Posterior cingulate gyrus (tissue), 11 donors: Measurements from ENCODE around the gene SEMA6A.

ENCODE experiments used
- DNase-seq, 10 donors: peaks; one replicate each; pipeline versions ENCODE4 v3.0.0 to v3.0.0-alpha.2; 2020 to 2021; ENCODE audit warnings: mixed read lengths in 3 of 10
- intact Hi-C: fragments of 100-400 bp; cut with DNase I; formaldehyde crosslinking; loops from one replicate; pipeline ENCODE4 v1.15.1; 2023

Gene SEMA6A

GRCh38 chr5:116475338-116475737 is 99.3 kb downstream of the SEMA6A start:
- intact Hi-C loops: no loop called here
- DNase-seq: no peak

DNA sequence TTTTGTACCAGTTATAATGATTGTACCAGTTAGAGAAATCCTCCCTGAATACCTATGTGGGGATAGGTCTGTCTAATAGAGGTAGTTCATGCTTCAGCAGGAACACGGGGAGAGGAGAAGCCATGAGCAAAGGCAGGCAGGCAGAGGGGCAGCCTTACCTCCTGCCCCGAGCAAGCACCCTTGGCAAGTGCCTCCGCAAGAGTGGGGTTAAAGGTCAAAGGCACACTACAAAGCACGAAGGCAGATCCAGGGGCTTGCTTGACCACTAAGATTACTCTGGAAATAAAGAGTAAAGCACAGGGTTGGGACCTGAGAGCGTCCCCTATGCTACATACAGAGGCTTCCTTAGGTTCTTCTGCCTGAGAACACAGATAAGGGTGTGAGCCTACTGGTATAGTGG is 100.9 kb downstream of the SEMA6A start:
- DNase-seq: no peak
- intact Hi-C loops: no loop called here

- no peak for DNase-seq
- intact Hi-C loops: no loop called here
Observed at GRCh38 chr5:116472274-116472673, 102.3 kb downstream of the SEMA6A start.

DNA sequence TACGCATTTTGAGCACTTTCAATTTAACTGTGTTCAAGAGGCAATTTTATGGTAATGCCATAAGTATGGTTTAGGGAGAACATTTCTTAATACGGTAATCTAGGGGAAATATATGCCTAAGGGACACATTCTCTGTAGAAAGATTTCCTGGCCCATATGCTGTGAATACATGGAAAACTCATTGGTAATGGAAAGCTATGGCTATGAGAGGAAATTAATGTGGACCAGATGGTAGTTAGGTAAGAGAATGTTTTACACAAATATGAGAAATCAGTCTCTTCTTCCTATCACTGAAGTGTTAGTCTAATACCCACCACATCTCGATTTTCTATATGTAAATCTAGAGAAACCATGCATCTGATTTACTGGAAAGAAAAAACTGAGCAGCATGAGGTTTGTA is 105.0 kb downstream of the SEMA6A start:
- DNase-seq: no peak
- intact Hi-C loops: no loop called here

GRCh38 chr5:116468583-116468982 is 106.0 kb downstream of the SEMA6A start:
- no peak for DNase-seq
- intact Hi-C loops: no loop called here

DNA sequence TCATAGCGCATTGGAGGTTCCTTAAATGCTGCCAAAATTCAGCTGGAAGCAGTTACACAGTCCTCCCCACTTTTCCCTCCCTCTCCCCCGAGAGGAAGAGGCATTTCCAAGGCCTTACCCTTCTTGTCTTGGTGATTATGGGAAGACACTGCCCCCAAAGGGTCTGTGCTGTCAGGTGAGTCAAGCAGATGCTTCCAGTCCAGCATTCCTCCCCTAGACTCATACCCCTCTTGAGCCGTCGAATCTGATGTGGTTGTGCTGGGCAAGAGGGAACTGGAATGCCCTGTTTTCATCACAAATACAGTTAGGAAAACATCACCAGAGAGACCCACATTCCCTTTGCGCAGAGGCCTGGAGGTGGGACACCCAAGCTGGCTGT is 107.2 kb downstream of the SEMA6A start:
- DNase-seq: no peak
- intact Hi-C loops: no loop called here

DNA sequence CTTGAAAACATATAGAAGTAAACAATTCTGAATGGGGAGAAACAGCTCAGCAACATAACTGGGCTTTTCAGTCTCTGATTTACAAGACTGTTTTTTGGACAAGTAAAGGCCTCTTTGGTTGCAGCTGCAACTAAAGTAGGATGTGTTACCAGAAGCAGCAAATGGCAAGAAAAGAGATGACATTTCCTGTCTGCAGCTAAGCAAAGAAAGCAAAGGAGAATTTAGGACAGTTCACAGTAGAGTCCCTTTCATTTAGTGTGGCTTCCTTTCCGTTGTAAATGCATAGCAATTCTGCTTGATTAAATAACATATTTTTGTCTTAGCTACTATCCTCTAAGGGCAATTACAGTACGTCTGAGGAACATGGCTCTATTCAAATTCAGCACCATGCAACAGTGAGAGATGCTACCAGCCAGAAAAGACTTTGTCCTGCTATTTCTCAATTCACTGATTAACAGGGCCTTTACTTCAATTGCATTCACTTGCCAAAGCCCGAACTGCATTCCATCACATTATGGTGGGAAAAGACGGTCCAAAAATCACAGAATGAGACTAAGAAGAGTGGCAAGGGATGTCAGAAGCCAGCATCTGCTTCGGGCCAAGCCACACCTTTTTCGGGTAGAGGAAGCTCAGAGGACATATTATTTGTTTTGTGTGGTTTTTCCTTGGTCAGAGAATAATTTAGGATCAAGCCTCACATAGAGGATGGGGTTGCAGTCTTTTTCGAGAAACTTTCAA is 107.7 kb downstream of the SEMA6A start:
- intact Hi-C loops: no loop called here
- no peak for DNase-seq

DNA sequence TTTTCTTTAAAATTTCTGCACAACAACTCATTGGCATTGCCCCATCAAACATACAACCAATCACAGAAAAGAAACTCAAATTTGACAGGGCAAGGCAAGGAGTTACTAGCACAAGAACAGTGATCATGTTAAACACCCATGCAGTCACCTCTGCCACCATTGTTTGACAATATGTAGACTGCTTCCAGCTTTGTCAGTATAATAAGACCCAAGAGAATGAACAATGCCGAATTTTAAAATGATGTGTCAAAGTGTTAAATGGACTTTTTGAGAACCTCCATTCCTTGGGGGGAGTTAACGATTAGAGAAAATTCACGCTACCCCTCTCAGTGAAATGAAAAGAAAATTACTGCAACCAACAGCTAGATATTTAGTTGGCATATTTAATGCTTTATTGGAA is 109.2 kb downstream of the SEMA6A start:
- intact Hi-C loops: no loop called here
- no peak for DNase-seq

GRCh38 chr5:116464144-116464708 is 110.4 kb downstream of the SEMA6A start:
- DNase-seq: no peak
- intact Hi-C loops: no loop called here

- intact Hi-C loops: no loop called here
- no peak for DNase-seq
Observed at GRCh38 chr5:116462500-116462899, 112.1 kb downstream of the SEMA6A start.

DNA sequence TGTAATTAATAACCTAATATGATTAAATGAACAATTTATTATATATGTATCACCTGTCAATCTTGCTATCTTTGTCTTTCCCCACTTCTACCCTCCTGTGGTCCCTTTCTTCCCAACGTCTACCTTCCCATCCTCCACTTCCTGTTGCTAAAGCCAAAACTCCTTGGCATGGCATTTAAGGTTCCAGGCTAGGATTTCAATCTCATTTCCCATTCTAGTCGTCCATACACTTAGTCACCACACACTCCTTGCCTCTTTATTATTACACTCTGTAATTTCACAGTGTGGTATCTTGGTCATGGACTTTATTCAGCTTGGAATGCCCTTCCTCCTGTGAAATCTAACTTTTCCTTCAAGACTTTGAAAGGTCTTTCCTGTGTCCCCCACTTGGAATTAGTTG is 115.3 kb downstream of the SEMA6A start:
- intact Hi-C loops: loop anchor here (10.0 kb wide), 1 partner anchor 94 kb away; no protein-coding TSS in a partner anchor
- no peak for DNase-seq

DNA sequence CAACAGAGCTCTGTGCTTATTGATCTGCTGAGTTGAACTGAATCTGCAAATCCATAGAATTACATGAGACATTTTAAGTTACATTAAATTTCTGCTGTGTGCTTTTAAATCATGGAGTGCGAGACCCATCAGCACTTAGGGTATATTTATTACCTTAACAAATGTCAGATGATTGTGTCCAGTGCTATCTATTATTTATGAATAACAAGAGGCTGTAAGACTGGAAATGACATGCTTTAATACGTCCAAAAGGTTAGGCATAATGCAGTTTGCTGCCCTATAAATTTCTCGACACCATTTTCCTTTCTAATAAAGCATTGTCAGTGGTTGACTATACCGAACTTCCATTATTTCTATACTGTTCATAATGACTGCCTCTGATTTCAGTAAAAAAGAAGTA is 117.6 kb downstream of the SEMA6A start:
- intact Hi-C loops: loop anchor here (10.0 kb wide), 1 partner anchor 92 kb away; no protein-coding TSS in a partner anchor
- no peak for DNase-seq

- intact Hi-C loops: loop anchor here (10.0 kb wide), 1 partner anchor 91 kb away; no protein-coding TSS in a partner anchor
- DNase-seq: no peak
Observed at GRCh38 chr5:116456036-116456435, 118.6 kb downstream of the SEMA6A start.

- DNase-seq: no peak
- intact Hi-C loops: loop anchor here (10.0 kb wide), 1 partner anchor 90 kb away; no protein-coding TSS in a partner anchor
Observed at GRCh38 chr5:116455061-116455460, 119.6 kb downstream of the SEMA6A start.

GRCh38 chr5:116454417-116454927 is 120.2 kb downstream of the SEMA6A start:
- no peak for DNase-seq
- intact Hi-C loops: loop anchor here (10.0 kb wide), 1 partner anchor 90 kb away; no protein-coding TSS in a partner anchor

- DNase-seq: no peak
- intact Hi-C loops: loop anchor here (10.0 kb wide), 1 partner anchor 89 kb away; no protein-coding TSS in a partner anchor
Observed at GRCh38 chr5:116453988-116454411, 120.6 kb downstream of the SEMA6A start.

GRCh38 chr5:116452774-116453368 is 121.8 kb downstream of the SEMA6A start:
- intact Hi-C loops: loop anchor here (10.0 kb wide), 1 partner anchor 88 kb away; no protein-coding TSS in a partner anchor
- DNase-seq: no peak

- intact Hi-C loops: loop anchor here (10.0 kb wide), 1 partner anchor 87 kb away; no protein-coding TSS in a partner anchor
- DNase-seq: no peak
Observed at GRCh38 chr5:116451905-116452450, 122.6 kb downstream of the SEMA6A start.

- no peak for DNase-seq
- intact Hi-C loops: loop anchor here (10.0 kb wide), 1 partner anchor 86 kb away; no protein-coding TSS in a partner anchor
Observed at GRCh38 chr5:116451066-116451465, 123.6 kb downstream of the SEMA6A start.

DNA sequence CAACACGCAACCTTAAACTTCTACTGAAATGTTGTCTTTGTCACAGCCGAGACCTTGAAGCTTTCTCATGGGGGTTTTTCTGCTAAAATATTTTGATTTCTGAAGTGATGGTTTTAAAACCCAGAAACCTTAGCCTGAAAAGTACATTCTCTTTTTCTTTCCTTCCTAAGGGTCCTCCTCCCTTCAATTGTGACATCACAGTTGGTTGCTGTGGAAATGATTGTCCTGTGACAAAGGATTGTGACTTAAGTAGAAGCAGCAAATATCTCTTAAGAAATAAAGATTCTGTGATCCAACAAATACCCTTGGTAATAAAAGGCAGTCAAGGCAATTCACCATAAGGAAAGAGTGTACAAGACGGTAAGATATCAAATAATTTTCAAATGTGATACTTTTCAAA is 125.2 kb downstream of the SEMA6A start:
- no peak for DNase-seq
- intact Hi-C loops: no loop called here

DNA sequence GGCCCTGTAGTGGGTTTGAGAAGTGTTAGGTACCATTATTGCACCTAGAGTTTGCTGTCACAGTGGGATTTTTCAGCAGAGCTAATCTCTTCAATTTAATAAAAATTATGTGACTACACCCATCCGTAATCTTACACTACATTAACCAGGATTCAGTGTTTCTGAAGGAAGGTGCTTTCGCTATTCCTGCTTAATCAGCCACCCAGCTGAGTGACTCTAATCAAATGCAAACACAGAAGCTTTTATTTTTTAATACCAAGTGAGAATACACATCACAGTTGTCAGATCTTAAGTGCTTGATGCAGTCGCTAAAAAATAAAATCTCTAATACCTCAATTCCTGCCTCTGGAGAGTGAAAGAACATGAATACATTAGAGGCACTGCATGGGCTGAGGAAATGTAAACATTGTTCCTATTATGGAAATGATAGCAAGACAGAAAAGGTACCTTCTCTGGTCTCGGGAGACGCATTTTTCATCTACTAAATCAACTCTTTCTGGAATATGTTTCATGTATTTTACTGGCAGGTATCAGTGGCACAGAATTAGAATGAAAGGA is 125.7 kb downstream of the SEMA6A start:
- DNase-seq: no peak
- intact Hi-C loops: no loop called here
